Progenitor cell of endocrine pancreas (in vitro differentiated cells): Measurements from ENCODE around the gene ZNF414. TPM values are rescaled to one million over a fixed set of nuclear protein-coding genes. Genes with fewer than 3 reads are reported as not detected.

Experiments used
- DNase-seq: peaks from one replicate; pipeline ENCODE4 v3.0.0; 2021; ENCODE audit warnings: low spot score; ENCODE audit not compliant: unreplicated experiment
- H3K27ac Mint-ChIP-seq: 2 replicates; pipeline ENCODE4 v1.8.0; 2021; ENCODE audit warnings: mild to moderate bottlenecking, moderate library complexity, mixed read lengths
- H3K27me3 Mint-ChIP-seq: 2 replicates; pipeline ENCODE4 v1.8.0; 2021; ENCODE audit warnings: mixed read lengths
- H3K36me3 Mint-ChIP-seq: 2 replicates; pipeline ENCODE4 v1.8.0; 2022; ENCODE audit warnings: mixed read lengths; ENCODE audit not compliant: insufficient read depth
- H3K4me1 Mint-ChIP-seq: 2 replicates; pipeline ENCODE4 v1.8.0; 2021; ENCODE audit warnings: low read depth, mixed read lengths
- H3K4me3 Mint-ChIP-seq: 2 replicates; pipeline ENCODE4 v1.8.0; 2021; ENCODE audit warnings: low read depth, mild to moderate bottlenecking, moderate library complexity, mixed read lengths
- H3K9me3 Mint-ChIP-seq: 2 replicates; pipeline ENCODE4 v1.8.0; 2021; ENCODE audit warnings: low read depth, mixed read lengths
- CTCF ChIP-seq: fragments of 200-600 bp; sonication (generic); IDR thresholded peaks from one replicate; pipeline ENCODE4 v1.5.0; 2021; ENCODE audit warnings: antibody characterized with exemption, mild to moderate bottlenecking; ENCODE audit not compliant: unreplicated experiment
- total RNA-seq: library from RNA; stranded (reverse); gene quantifications from 2 replicates; pipeline ENCODE4 v1.2.1, GENCODE V29; 2021

The ZNF414 gene
- total RNA-seq, 1 donor from 2014 or later: 37.7 TPM

- Mint-ChIP-seq H3K27me3 (no peaks in the 10 kb centered on the region), H3K9me3 (no peaks in the 10 kb centered on the region), H3K4me3 (no peak overlapping the region), H3K36me3 (peaks cover 16% of the 10 kb centered on the region), H3K4me1 (no peaks in the 10 kb centered on the region), H3K27ac (peak overlapping the region; percentile 82)
- no peak for DNase-seq
- TF ChIP-seq CTCF: no peak
Measured at GRCh38 chr19:8490873-8491272, 23.1 kb downstream of the ZNF414 start.

GRCh38 chr19:8490395-8490760 is 23.6 kb downstream of the ZNF414 start:
- no peaks in the 10 kb centered on the region for H3K4me1 Mint-ChIP-seq

GRCh38 chr19:8489561-8490394 is 24.2 kb downstream of the ZNF414 start:
- DNase-seq: no peak
- Mint-ChIP-seq H3K4me3 (no peak overlapping the region), H3K36me3 (peaks cover 19% of the 10 kb centered on the region), H3K27ac (peak overlapping the region; percentile 81), H3K9me3 (no peaks in the 10 kb centered on the region), H3K27me3 (no peaks in the 10 kb centered on the region), H3K4me1 (no peaks in the 10 kb centered on the region)
- TF ChIP-seq CTCF: no peak

More at GRCh38 chr19:8490395-8490760, 23.6 kb downstream of the ZNF414 start:
- no peak for TF ChIP-seq CTCF
- Mint-ChIP-seq H3K36me3 (peaks cover 16% of the 10 kb centered on the region), H3K4me3 (no peak overlapping the region), H3K27ac (peak overlapping the region; percentile 56), H3K9me3 (no peaks in the 10 kb centered on the region), H3K27me3 (no peaks in the 10 kb centered on the region)
- DNase-seq: no peak

- no peak for DNase-seq
- no peak for TF ChIP-seq CTCF
- Mint-ChIP-seq H3K36me3 (peaks cover 20% of the 10 kb centered on the region), H3K4me1 (no peaks in the 10 kb centered on the region), H3K9me3 (no peaks in the 10 kb centered on the region), H3K27ac (peak overlapping the region; percentile 87), H3K27me3 (no peaks in the 10 kb centered on the region), H3K4me3 (no peak overlapping the region)
Measured at GRCh38 chr19:8488365-8488764, 25.6 kb downstream of the ZNF414 start.

GRCh38 chr19:8487137-8487851 is 26.7 kb downstream of the ZNF414 start:
- no peak overlapping the region for H3K4me3 Mint-ChIP-seq
- no peaks in the 10 kb centered on the region for H3K9me3 Mint-ChIP-seq
- DNase-seq: no peak
- H3K4me1 Mint-ChIP-seq: no peaks in the 10 kb centered on the region
- H3K36me3 Mint-ChIP-seq: peaks cover 25% of the 10 kb centered on the region
- H3K27ac Mint-ChIP-seq: peak overlapping the region; percentile 87
- TF ChIP-seq CTCF: no peak
- no peaks in the 10 kb centered on the region for H3K27me3 Mint-ChIP-seq
